COLO668 (cell line): Measurements from ENCODE around the gene YAF2.
"Not testable (repeated sequence)": the region's sequence is repeated elsewhere in the genome, so short reads cannot be mapped to it uniquely, and the experiment has no call there.

Experiments
- DNase-seq: peaks from one replicate; lab custom pipeline; 2025; ENCODE audit not compliant: unreplicated experiment; lab: John Stamatoyannopoulos, UW

YAF2 gene

DNA sequence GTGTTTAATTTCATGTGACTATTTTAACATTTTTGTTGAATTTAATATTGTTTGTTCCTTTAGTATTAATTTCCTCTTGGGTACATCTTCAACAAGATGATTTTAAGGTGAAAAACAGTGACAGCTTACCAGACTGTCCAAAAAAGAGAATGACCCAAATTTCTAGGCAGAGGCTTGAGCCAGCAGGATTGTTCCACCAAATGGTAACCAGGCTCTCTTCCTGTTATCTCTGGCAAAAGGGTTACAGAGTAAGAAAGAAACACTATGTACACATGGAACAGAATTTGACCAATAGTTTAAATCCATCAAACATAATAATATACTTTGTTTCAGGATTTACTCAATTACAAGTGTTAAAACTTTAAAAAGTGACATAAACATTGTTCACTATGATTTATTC lies 39.0 kb downstream of the YAF2 start:
- DNase-seq = no peak

DNA sequence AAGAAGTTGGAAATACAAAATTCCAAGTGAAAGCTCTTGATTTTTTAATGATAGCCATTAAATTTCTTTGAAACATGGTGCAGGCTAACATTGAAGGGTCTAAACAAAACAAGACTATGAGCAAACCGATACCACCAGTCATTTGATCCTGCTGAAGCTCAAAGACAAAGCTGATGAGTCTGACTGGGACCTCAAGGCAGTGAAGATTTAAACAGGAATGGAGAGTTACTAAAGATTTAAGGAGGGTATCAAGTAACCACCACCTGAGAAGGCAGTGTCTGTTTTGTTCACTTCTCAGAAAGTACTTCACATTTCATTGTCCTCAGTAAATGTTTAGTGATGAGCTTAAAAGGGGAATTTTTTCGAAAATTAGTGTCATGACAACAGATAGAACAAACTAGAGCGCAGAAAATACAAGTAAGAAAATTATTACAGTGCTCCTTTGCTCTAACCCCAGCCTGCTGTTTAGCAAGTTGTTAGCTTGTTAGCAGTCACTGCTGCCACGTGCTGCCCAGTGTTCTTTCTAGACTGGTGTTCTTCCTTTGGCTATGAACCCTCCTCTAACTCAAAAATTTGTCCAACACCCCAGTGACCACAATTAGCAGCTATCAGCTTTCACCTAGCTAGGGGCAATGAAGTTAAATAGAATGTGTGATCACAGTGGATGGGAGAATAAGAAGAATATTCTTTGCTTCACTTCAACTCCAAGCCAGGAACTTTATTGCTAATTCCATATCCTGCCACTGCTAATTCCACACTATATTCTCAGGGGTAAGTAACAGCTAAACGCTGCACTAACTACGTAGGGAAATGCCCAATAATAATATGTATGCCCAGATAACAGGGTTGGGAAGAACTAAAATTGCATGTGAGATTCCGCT lies 41.1 kb downstream of the YAF2 start:
- no peak for DNase-seq

- DNase-seq = no peak
Measured at GRCh38 chr12:42192686-42193085, 45.4 kb downstream of the YAF2 start.

- no peak for DNase-seq
Measured at GRCh38 chr12:42192258-42192657, 45.8 kb downstream of the YAF2 start.

DNA sequence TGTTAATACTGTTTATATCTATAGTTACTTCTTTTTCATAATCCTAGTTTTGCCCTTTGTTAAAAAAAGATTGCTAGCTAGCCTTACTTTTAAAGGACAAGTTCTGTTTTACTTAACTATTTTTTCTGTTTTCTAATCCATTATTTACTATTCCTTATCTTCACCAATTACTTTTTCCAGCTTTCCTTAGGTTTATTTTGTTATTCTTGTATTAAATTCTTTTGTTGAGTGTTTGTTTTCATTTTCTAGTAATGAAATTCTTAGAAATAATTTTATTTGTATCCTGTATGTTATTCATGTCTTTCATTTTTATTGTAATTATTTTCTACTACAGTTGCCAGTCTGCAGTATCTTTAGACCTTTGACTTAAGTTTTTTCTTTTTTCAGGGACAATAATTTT lies 47.7 kb downstream of the YAF2 start:
- DNase-seq = no peak

- not testable (repeated sequence) for DNase-seq
Measured at GRCh38 chr12:42188275-42188674, 49.8 kb downstream of the YAF2 start.

GRCh38 chr12:42187799-42188198 lies 50.2 kb downstream of the YAF2 start:
- DNase-seq = no peak

DNA sequence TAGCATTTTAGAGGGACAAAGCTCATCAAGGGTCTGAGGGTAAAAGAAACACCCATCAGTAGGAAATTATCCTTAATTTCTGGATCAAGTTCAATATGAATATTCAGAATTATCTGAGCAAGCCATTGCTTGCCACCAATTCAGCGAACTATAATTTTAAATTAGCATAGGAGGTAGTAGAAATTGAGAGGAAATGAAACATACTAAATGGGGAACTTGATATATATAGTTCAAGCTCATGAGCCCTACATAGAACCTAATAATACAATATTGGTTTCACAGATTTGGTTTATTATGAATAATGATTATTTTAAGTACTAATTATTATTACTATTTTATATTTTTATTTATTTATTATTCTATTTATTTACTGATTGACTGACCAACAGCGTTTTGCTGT lies 51.3 kb downstream of the YAF2 start:
- no peak for DNase-seq

DNA sequence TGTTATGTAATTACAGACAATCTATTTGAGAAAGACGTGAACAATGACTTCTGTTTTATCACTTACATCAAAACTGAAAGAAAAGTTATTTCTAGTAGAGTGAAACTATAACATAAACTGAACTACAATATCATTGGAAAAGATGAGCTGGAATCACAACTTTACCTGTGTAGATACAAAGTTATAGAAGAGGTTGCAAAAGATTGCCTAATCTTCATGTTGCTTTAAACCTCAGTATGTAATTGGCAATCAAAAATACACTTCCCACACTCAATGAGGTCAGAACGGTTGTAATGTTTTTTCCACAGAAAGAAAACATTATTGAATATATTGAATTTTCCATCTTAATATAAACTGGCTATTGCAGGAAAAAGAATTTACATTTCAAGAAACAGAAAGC lies 55.7 kb downstream of the YAF2 start:
- DNase-seq = no peak

GRCh38 chr12:42180990-42181596 lies 57.0 kb downstream of the YAF2 start:
- DNase-seq = no peak

- no peak for DNase-seq
Measured at GRCh38 chr12:42178101-42178500, 59.9 kb downstream of the YAF2 start.

- DNase-seq = no peak
Measured at GRCh38 chr12:42174978-42175377, 63.1 kb downstream of the YAF2 start.

GRCh38 chr12:42173961-42174521 lies 64.0 kb downstream of the YAF2 start:
- no peak for DNase-seq

- DNase-seq = no peak
Measured at GRCh38 chr12:42172441-42173210, 65.4 kb downstream of the YAF2 start.

DNA sequence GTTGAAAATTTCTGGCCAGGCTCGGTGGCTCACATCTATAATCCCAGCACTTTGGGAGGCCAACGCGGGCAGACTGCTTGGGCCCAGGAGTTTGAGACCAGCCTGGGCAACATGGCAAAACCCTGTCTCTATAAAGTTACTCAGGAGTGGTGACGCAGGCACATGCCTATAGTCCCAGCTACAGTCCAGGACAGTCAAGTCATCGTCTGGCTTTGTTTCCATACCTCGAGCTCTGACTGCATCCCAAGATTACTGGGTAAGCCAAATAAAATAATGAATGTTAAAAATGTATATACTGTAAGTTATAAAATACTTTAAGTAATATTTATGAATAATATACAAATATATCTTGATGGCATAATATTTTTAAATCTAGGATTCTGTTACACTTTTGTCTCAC lies 70.3 kb downstream of the YAF2 start:
- no peak for DNase-seq

- no peak for DNase-seq
Measured at GRCh38 chr12:42166501-42166900, 71.5 kb downstream of the YAF2 start.

GRCh38 chr12:42163913-42164312 lies 74.1 kb downstream of the YAF2 start:
- DNase-seq = no peak

GRCh38 chr12:42162965-42163364 lies 75.1 kb downstream of the YAF2 start:
- no peak for DNase-seq

GRCh38 chr12:42162193-42162592 lies 75.9 kb downstream of the YAF2 start:
- DNase-seq = no peak

DNA sequence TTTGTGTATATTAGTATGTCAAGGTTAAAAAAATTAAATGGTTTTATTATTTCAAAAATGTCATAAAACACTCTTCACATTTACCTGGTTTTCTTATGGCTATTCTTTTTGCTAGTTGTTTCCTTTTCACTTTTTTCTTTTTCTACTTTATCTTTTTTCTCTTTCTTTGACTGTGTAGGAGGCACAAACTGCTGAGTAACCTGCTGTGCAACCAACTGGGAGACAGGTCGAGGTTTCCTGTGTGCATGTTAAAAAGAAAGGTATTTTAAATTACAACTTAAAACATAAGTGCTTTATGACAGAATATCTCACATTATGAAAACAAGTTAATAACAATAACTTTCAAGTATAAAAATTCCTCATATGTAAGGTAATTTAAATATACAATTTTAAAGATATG lies 76.5 kb downstream of the YAF2 start:
- no peak for DNase-seq

DNA sequence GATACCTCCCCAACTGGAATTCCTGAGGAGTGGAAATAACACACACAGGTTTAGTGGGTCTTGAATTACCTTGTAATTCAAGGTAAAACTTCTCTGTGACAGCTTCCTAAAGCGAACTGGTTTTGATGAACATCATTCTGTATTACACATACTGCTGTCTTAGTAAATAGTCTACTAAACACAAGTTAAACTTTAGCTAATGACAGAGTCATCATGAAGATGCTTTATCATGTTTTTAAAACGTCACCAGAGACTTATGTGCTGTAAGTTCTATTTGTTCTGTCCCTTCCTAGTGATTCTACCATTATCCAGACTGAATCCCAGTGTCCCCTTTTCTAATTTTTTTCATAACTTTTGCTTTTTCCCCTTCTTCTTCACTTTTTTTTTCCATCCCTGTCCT lies 81.8 kb downstream of the YAF2 start:
- no peak for DNase-seq
